Activated CD4-positive, alpha-beta T cell treated with anti-CD3 and anti-CD28 coated beads for 1 hour (primary cell): ENCODE measurements around the gene MAPK12.

Experiments
- DNase-seq: peaks from one replicate; pipeline ENCODE4 v3.0.0-alpha.2; 2020

MAPK12 gene

DNA sequence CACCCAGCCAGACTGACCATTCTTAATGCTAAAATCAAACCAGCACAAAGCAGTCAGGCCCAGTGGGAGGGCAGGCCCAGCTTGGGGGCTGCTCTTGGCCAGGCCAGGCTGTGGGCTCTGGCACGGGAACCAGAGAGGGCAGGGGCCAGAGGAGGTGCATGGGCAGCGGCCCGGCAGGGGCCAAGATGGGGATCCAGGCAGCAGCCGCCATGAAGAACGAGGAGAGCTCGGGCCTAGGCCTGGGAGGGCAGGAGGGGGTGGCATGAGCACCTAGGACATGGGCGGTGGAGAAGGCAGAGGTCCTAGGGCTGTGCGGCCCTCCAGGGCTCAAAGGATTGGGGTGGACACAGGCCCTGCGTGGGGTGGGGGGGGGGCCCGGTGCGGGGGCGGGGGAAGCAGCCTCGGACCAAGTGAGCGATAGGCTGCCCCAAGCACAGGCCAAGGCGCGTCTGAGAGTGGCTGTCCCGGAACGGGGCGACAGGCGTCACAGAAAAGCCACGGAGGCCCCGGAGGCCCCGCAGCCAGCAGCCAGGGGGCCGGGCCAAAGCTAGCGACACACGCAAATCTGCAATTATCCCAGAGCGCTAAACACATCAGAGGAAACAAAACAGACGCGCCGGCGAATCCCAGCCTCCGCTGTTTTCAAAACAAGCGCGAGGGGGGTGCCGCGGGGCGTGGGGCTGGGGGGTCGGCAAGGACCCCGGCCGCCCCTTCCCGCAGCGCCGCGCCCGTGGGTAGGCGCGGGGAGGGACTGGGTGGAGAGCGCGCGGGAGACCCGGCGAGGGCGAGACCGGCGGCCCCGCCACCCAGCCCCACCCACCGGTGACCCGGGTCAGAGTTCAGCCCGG, 37.7 kb upstream of the MAPK12 start:
- DNase-seq: no peak

- no peak for DNase-seq
These were observed 36.8 kb upstream of the MAPK12 start for GRCh38 chr22:50298266-50298637.

DNA sequence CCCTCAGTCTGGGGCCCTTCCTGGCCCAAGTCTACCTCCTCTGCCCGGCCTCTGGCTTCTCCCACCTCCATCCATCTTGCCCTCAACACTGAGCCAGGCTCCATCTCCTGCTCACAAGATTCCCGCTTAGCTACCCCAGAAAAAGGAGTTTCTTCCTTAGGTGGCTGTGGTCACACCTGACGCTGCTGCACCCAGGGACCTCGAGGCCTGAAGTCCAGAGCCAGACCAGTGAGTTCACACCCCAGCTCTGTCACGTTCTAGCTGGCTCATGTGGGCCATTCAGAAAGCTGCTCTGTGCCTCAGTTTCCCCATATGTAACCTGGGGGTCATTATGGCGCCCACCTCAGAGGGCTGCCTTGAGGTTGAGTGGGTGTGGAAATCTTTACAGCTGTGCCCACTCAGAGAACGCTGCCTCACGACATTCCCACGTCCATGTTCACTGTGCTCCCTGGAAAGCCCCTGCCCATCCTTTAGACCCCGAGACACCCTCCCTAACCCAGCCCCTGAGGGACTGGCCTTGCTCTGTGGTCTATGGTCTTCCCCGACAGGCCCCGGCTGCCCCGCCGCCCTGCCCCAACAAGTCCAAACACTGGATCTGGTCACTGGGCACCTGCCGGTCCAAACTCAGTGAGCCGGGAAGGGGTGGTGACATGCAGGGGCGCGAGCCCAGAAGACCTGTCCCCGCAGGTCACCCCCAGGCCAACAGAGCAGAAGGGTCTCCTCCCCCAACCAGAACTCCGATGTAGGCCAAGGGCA, 36.2 kb upstream of the MAPK12 start:
- DNase-seq: no peak

DNA sequence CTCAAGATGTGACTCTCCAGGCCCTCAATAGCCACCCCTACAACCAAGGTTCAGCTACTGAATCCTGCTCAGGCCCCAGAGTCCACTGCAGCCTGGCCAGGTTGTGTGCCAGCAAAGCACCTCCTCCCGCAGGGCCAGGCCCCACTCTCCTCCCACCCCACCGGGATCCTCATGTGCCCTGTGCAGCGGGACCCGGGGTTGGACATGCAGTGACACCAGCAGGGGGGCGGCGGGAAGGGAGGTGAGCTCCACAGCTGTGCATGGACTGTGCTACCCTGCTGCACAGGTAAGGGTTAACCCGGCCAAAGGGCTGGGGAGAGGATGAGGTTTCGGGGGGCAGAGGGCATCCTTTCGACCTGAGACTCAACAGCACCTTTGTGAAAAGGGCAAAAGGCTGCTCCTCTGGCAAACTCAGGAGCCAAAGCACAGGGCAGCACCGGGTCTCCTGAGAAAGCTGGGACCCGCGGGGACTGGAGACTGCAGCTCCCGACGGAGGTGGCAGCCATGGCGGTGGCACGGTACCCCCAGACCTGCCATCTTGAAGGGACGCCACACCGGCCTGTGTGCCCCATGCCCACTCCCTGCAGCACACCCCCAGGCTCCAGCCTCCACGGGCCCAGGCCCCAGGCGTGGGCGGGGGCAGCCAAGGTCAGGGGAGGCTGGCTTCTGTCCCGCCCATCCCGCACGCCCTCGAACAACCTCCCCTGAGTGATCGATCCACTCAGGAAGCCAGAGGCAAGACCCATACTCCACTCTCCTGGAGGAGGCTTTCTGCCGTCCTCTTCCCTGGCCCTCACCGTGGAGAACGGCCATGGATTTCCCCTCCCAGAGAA, 35.4 kb upstream of the MAPK12 start:
- no peak for DNase-seq

GRCh38 chr22:50294319-50294656, 32.8 kb upstream of the MAPK12 start:
- no peak for DNase-seq

DNA sequence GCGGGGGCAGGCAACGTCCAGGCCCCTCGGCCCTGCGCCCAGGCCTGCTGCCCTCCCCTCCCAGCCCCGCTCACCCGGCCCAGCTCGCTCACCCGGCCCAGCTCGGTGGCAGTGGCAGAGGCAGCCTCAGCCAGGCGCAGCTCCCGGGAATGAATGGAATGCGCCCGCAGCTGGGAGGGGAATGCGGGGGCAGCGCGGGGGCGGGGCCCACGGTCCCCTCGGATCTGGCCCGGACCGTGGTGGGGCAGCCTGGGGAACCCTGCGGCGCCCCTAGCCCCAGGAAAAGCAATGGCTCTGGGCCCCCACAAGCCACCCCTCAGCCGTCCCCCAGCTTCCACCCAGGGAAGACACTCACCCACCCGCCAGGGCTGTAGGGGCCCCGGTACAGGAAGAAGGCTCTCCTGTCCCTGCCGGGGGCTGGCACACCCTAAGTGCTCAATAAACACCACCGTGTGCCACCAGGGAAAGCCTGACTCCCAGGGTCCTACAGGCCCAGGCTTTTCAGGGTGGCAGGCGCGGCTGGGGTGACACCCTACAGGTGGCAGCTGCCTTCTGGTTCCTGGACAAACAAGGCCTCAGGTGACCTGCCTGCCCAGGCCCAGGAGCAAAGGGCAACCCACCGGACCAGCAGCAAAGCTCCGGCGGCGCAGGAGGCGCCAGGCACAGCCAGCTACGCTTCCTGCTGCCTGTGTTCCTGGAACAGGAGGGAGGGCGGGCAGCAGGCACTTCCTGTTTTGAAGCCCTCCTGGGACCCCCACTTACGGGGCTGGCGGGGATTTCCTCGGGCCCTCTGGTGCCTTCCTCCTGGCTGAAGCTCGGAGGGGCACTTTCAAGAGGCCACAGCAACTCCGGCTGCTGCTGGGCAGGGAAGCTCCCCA, 32.2 kb upstream of the MAPK12 start:
- no peak for DNase-seq

DNA sequence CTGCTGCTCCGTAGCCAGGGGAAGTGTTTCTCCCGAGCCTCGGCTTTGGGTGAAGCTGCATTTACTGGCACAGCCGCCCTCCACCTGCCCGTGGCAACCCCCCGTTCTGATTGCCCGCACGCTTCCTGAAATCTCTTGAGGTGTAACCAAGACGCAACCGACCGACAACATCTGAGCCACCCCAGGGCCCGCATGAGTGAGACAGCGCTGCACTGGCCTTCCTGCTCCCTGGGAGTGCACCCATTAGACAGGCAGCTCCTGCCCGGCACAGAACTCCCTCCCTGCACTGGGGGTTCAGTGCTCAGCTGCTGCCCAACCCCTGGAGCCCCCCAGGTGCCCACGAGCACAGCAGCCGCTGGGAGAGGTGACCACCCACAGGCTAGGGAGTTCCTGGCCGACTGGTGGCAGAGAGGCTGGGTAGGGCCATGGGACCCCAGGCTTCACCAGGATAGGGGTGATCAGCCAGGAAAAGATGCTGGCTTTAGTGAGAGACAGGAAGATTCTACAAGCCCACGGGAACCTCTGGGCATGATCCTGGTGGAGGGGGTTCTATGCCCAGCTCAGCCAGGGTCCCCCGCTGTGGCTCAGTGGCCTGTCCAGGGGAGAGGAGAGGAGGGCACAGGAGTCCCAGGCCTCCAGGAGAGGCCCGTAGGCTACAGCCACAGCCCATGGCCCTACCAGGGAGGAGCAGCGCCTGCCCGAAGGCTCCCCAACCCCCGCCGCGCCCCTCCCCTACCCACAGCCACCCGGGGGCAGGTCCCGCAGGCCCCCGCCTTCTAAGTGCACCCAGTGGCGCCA, 31.4 kb upstream of the MAPK12 start:
- DNase-seq: no peak

GRCh38 chr22:50289942-50290630, 28.6 kb upstream of the MAPK12 start:
- DNase-seq: no peak

- DNase-seq: no peak
These were observed 27.9 kb upstream of the MAPK12 start for GRCh38 chr22:50289151-50289941.

DNA sequence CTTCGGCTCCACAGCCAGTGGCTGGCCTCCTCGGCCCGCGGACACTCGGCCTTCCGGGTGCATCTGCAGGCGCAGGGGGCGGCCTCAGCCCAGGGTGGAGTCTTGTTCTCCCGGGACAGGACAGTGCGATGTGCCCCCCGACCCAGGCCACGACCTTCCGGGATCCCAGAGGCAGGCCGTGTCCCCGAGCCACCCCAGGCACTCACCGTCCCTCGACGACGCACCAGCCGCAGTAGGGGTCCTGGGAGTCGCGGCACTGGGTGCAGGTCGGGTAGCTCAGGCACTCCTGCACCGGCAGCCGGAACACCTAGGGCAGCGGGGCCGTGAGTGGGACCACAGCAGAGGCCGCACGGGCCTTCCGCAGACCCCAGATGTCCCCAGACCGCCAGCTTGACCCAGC, 26.2 kb upstream of the MAPK12 start:
- DNase-seq: no peak

GRCh38 chr22:50286701-50287318, 25.3 kb upstream of the MAPK12 start:
- no peak for DNase-seq

DNA sequence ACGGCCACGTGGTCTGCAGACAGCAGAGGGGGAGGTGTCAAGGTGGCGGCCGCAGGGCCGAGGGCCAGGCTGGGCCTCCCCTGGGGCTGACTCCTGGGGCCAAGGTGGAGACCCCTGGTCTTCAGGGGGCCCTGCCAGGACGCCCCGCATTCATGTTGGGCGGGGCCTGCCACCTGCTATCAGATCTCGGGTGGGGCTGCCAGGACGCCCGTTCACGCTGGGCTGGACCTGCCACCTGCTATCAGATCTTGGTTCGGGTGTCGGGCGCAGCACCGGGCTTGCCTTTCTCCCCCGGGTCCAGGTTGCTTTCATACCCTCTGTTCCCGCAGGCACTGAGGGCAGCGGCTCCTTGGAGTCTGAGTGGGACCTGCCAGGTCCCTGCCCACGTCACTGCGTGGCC, 24.8 kb upstream of the MAPK12 start:
- DNase-seq: no peak

GRCh38 chr22:50285568-50286229, 24.2 kb upstream of the MAPK12 start:
- DNase-seq: no peak

DNA sequence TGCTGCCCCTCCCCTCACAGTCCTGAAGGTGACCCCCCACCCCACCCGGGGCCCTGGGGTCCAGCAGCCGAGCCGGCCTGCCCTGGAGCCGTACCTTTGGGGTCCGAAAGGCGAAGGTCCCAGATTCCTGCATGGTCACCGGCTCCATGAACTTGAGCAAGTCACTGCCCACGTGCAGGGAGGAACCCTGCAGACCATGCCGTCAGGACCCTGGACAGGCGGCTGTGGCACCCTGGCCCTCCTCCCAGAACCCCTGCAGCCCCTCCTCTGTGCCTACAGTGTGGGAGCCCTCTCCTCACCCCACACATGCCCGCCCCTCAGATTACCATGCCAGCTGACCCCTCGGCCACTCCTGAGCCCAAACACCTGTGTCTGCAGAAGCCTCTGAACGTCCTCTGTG, 23.0 kb upstream of the MAPK12 start:
- DNase-seq: no peak

DNA sequence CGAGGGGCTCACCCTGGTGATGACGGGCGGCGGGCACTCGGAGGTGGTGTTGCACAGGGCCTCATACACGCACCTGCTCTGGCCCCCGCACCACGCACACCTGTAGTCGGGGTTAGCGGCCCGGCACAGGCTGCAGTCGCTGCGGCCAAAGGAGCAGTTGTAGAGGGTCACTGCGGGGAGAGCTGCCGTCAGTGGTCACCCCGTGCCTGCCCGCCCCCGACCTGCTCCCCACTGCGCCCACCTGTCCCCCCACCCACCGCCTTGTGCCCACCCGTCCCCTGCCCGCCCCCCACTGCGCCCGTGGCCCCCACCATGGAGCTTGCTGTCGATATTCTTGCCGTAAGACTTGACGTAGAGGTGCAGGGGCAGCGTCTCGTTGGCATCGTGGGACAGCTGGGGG, 22.3 kb upstream of the MAPK12 start:
- no peak for DNase-seq

- no peak for DNase-seq
These were observed 21.1 kb upstream of the MAPK12 start for GRCh38 chr22:50282361-50283155.

DNA sequence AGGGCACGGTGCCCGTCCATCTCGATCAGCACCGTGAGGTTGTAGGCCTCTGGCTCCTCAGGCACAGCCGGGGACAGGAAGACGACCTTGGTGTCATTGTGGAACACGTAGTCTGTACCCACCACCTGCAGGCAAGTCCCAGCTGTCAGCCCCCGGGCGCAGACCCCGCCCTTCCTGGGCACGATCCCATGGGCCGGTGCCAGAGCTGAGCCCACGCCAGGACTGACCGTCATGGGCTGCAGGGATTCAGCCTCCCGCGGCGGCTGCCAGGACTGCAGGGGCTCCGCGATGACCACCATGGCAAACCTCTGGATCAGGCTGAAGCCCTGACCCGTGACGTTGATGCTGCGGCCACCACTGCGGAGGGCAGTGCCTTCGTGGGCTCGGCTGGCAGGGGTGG, 20.5 kb upstream of the MAPK12 start:
- DNase-seq: no peak

DNA sequence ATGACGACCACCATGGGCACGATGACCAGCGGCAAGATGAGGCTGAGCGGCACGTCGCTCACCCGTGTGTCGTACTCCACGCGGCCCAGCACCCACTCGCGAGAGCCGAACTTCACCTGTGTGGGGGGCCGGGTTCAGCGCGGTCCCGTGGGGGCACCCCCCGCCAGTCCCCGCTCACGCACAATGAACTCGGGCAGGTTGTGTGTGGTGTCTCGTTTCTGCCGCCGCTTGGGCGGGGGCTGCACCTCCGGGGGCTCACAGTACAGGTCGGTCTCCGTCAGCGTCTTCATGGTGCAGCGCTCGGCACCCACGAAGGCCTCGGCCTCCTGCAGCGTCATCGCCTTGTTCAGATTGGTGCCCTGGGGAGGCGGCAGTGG, 19.9 kb upstream of the MAPK12 start:
- DNase-seq: no peak
